Effector CD4-positive, alpha-beta T cell (primary cell): ENCODE results near the gene PHF21B.

Experiments
- DNase-seq: peaks from one replicate; pipeline ENCODE4 v3.0.0-alpha.2; 2020

Gene PHF21B

DNA sequence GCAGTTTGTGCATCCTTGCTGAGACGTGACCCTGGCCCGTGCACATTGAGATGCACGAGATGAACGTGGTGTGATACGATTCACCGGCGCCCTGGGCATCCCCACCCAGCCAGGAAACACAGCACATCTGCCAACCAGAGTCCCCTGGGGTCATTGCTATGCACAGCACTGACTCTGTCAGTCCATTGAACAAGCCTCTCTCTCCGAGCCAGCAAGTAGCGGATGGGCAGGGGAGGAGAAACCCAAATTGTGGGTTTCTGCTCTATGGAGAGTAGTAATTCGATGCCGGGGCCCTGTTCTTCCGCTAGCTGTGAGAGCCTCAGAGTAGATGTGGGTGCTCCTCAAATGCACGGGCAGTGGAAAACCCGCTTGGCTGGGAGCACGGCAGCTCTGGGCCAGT lies 172.3 kb downstream of the PHF21B start:
- no peak for DNase-seq

DNA sequence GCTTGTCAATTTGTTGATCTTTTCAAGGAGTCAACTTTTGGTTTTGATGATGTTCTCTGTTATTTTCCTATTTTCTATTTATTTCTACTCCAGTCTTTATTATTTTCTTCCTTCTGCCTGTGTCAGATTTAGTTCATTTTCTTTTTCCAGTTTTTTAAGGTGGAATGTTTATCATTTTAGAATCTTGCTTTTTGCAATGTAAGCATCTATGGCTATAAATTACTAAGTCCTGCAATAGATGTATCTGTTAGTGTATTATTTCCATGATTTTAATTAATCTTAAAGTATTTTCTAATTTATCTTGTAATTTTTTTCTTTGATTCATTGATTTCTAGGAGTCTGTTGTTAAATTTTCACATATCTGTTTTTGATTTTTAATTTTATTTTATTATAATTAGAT lies 175.7 kb downstream of the PHF21B start:
- DNase-seq: no peak

DNA sequence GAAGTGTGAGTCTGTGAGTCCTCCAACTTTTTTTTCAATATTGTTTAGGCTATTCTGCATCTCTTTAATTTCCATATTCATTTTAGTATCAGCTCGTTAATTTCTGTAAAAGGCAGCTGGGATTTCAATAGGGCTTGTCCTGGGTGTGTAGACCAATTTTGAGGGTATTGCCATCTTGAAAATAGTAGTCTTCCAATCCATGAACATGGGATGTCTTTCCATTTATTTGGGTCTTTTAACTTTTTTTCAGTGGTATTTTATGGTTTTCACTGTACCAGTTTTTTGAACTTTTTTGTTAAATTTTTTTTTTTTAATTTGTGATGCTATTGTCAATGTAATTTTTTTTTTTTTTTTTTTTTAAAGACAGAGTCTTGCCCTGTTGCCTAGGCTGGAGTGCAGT lies 177.9 kb downstream of the PHF21B start:
- DNase-seq: no peak
